Right lobe of liver (tissue), 6 donors: ENCODE data around the gene LYRM1. TPM values are rescaled to one million over a fixed set of nuclear protein-coding genes. Genes with fewer than 3 reads are reported as not detected.
"Not testable (repeated sequence)": the region's sequence is repeated elsewhere in the genome, so short reads cannot be mapped to it uniquely, and the experiment has no call there.

ENCODE experiments used
- ATAC-seq, 4 donors: fragments of 200-7000 bp; cut with Tn5 transposase; one replicate each; pipeline ENCODE4 v1.9.1; 2020; ENCODE audit warnings: mild to moderate bottlenecking in 4 of 4, moderate library complexity in 4 of 4
- DNase-seq, 3 donors: peaks; one replicate each; pipeline ENCODE4 v3.0.0-alpha.2; 2020
- H3K27ac ChIP-seq, 3 donors: fragments of 200-600 bp; one replicate each; pipeline ENCODE4 v1.8.0; 2022
- H3K27me3 ChIP-seq, 2 donors: fragments of 200-600 bp; one replicate each; pipeline ENCODE4 v1.8.0; 2022
- H3K36me3 ChIP-seq, 4 donors: fragments of 200-600 bp; sonication (generic) in 1 of 4; one replicate each; pipeline versions ENCODE4 v1.5.1 to v1.8.0; 2017 to 2022; ENCODE audit warnings: control low read depth in 1 of 4
- H3K4me1 ChIP-seq, 4 donors: fragments of 200-600 bp; sonication (generic) in 1 of 4; one replicate each; pipeline versions ENCODE4 v1.5.1 to v1.8.0; 2017 to 2022; ENCODE audit warnings: control low read depth in 1 of 4
- H3K4me3 ChIP-seq, 3 donors: fragments of 200-600 bp; one replicate each; pipeline ENCODE4 v1.8.0; 2022
- H3K9me3 ChIP-seq, 4 donors: fragments of 200-600 bp; sonication (generic) in 1 of 4; one replicate each; pipeline versions ENCODE4 v1.5.1 to v1.8.0; 2017 to 2022; ENCODE audit warnings: control low read depth in 1 of 4
- POLR2A ChIP-seq: fragments of 450-650 bp; IDR thresholded peaks from one replicate; pipeline ENCODE4 v1.6.1; 2017; ENCODE audit warnings: antibody characterized with exemption, mild to moderate bottlenecking
- WGBS: methylation state at CpG from one replicate; pipeline ENCODE4 v1.1.6; 2018; ENCODE audit warnings: low coverage, low lambda C conversion rate; ENCODE audit not compliant: insufficient coverage; ENCODE audit errors: missing lambda C conversion rate; 5-methylcytosine and 5-hydroxymethylcytosine counted together
- intact Hi-C, 2 donors: fragments of 100-400 bp; cut with DNase I; formaldehyde crosslinking; loops; one replicate each; pipeline versions ENCODE4 v1.11.2 to v1.14.1; 2022
- total RNA-seq, 6 experiments: library from RNA; depleted of rRNA in 2 of 6; stranded (reverse); fragments of >200 nt in 2 of 6; fragmentation: NEBNext Ultra II Directional in 3 of 6; extraction: Animal tissue kit (Norgen Biotek cat#: 25700) in 3 of 6; gene quantifications; one replicate each; pipeline versions ENCODE4 v1.1.0 to v1.2.4, GENCODE V29; 2016 to 2023
- TF ChIP-seq, protein P1 (sequence below), 4 donors: fragments of 200-600 bp in 3 of 4; fragments of 450-650 bp in 1 of 4; IDR thresholded peaks; one replicate each; pipeline versions ENCODE4 v1.5.1 to v1.8.0; 2016 to 2022; ENCODE audit warnings: antibody characterized with exemption in 4 of 4, mild to moderate bottlenecking in 2 of 4
- donor health status: DM: no; HTN: yes; CAD: no.
- donor health status: DM: no; HTN: no; CAD: no.
- donor health status: DM: no; HTN: no; CAD: no.
- donor health status: DM: no; HTN: yes; CAD: no.
- donor health status: DM: no; HTN: yes; CAD: no.

The LYRM1 gene
- total RNA-seq, 6 experiments from 2014 or later: 32.4 to 102 (median 37.9) TPM

DNA sequence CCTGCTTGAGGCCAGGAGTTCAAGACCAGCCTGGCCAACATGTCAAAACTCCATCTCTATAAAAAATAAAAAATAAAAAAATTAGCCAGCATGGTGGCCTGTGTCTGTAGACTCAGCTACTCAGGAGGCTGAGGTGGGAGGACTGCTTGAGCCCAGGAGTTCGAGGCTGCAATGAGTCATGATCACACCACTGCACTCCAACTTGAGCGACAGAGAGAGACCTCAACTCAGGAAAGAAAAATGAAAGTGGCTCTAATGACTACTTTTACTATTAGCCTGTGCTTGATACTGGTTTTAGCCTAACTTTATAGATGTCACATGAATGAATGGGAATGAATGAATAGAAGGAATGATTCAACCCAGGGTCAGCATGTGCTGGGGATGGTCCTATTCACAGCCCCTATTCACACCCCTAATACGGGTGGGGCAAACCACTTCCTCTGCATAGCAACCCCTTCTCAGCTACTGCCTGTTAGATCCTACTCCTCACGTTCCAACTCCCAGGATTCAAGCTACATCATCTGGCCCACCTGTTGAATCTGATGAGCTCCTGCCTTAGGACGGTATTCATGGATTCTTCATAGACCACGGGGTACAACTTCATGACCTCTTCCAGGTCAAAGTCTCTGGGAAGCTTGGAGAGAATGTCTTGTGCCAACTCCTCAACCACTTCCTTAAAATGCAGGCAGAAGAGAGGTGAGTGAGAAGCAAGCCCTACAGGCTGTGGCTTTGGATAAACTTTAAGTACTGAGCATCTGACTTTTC, 40.5 kb downstream of the LYRM1 start:
- intact Hi-C loops: no loop called here

GRCh38 chr16:20941636-20941926, 41.0 kb downstream of the LYRM1 start:
- 95% methylated on average over 5 of the region's 6 CpGs for whole genome bisulfite sequencing
- H3K27ac ChIP-seq: no peak overlapping the region
- ATAC-seq: no peak
- intact Hi-C loops: no loop called here
- H3K4me1 ChIP-seq: no peaks in the 10 kb centered on the region
- no peak for DNase-seq
- no peaks in the 10 kb centered on the region for H3K36me3 ChIP-seq
- H3K9me3 ChIP-seq: no peaks in the 10 kb centered on the region
- H3K27me3 ChIP-seq: no peaks in the 10 kb centered on the region
- TF ChIP-seq, protein P1, sequence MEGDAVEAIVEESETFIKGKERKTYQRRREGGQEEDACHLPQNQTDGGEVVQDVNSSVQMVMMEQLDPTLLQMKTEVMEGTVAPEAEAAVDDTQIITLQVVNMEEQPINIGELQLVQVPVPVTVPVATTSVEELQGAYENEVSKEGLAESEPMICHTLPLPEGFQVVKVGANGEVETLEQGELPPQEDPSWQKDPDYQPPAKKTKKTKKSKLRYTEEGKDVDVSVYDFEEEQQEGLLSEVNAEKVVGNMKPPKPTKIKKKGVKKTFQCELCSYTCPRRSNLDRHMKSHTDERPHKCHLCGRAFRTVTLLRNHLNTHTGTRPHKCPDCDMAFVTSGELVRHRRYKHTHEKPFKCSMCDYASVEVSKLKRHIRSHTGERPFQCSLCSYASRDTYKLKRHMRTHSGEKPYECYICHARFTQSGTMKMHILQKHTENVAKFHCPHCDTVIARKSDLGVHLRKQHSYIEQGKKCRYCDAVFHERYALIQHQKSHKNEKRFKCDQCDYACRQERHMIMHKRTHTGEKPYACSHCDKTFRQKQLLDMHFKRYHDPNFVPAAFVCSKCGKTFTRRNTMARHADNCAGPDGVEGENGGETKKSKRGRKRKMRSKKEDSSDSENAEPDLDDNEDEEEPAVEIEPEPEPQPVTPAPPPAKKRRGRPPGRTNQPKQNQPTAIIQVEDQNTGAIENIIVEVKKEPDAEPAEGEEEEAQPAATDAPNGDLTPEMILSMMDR (IDR thresholded peaks at IDR 0.05): no peak
- TF ChIP-seq POLR2A: no peak
- no peak overlapping the region for H3K4me3 ChIP-seq

More for the DNA sequence above, 40.5 kb downstream of the LYRM1 start:
- ATAC-seq: no peak
- TF ChIP-seq, protein P1 (IDR thresholded peaks at IDR 0.05): no peak
- no peak for TF ChIP-seq POLR2A
- Histone ChIP-seq H3K9me3 (no peaks in the 10 kb centered on the region), H3K4me1 (no peaks in the 10 kb centered on the region), H3K36me3 (no peaks in the 10 kb centered on the region), H3K27ac (no peak overlapping the region), H3K4me3 (no peak overlapping the region), H3K27me3 (no peaks in the 10 kb centered on the region)
- DNase-seq: no peak
- WGBS: 31% methylated on average over 6 of the region's 6 CpGs

DNA sequence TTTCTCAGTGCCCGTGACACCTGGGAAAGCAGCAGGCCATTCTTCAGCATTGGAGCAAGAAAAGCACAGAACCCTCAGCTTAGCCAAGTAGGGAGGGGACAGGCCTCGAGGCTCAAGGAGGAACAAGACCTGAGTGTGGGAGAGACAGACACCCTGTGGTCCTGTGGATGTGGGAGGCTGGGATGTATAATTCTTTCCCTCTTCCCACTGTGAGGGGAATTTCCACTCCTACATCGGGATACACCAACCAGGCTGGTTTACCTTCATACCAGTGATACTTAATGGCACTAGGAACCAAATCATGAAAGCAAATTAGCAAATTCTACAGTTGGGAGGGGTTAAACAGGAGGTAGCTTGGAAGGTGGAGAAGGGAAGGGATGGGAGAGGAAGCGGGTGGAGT, 41.7 kb downstream of the LYRM1 start:
- intact Hi-C loops: no loop called here
- DNase-seq (no peak), ATAC-seq (no peak)
- H3K36me3 ChIP-seq: no peaks in the 10 kb centered on the region
- WGBS: 83% methylated on average over 4 of the region's 4 CpGs
- H3K27ac ChIP-seq: no peak overlapping the region
- no peaks in the 10 kb centered on the region for H3K9me3 ChIP-seq
- no peak overlapping the region for H3K4me3 ChIP-seq
- H3K27me3 ChIP-seq: no peaks in the 10 kb centered on the region
- TF ChIP-seq, protein P1 (IDR thresholded peaks at IDR 0.05): no peak
- no peak for TF ChIP-seq POLR2A
- H3K4me1 ChIP-seq: no peaks in the 10 kb centered on the region

GRCh38 chr16:20944861-20945574, 44.4 kb downstream of the LYRM1 start:
- 70% methylated on average over 3 of the region's 5 CpGs for WGBS
- DNase-seq: no peak

GRCh38 chr16:20945575-20945875, 45.0 kb downstream of the LYRM1 start:
- WGBS: 94% methylated on average over 3 of the region's 11 CpGs
- H3K36me3 ChIP-seq, H3K9me3 ChIP-seq, H3K4me1 ChIP-seq, H3K27ac ChIP-seq, ATAC-seq, DNase-seq, H3K27me3 ChIP-seq, intact Hi-C loops, H3K4me3 ChIP-seq: not testable (repeated sequence)

More at GRCh38 chr16:20944861-20945574, 44.4 kb downstream of the LYRM1 start:
- ATAC-seq: peak; percentile 39 to 53 (median 46)
- no peaks in the 10 kb centered on the region for H3K36me3 ChIP-seq
- H3K4me3 ChIP-seq: no peak overlapping the region
- no peak overlapping the region for H3K27ac ChIP-seq
- intact Hi-C loops: no loop called here
- TF ChIP-seq, protein P1 (IDR thresholded peaks at IDR 0.05): peak in 2 of 4 donors; percentile 19 to 31
- no peak for TF ChIP-seq POLR2A
- H3K4me1 ChIP-seq: no peaks in the 10 kb centered on the region
- no peaks in the 10 kb centered on the region for H3K9me3 ChIP-seq
- no peaks in the 10 kb centered on the region for H3K27me3 ChIP-seq
